ENCODE measurements around the gene CTSD. TPM values are rescaled to one million over a fixed set of nuclear protein-coding genes. Genes with fewer than 3 reads are reported as not detected.
"Not testable (repeated sequence)": the region's sequence is repeated elsewhere in the genome, so short reads cannot be mapped to it uniquely, and the experiment has no call there.

Gene CTSD
- total RNA-seq, 1 experiment from 2014 or later, result 199 TPM

GRCh38 chr11:1807264-1807995 is 43.7 kb upstream of the CTSD start:
- ATAC-seq, result peak; percentile 80
- Mint-ChIP-seq H3K9me3 (peaks cover 14% of the 10 kb centered on the region), H3K4me1 (peaks cover 8% of the 10 kb centered on the region), H3K4me3 (no peak overlapping the region), H3K27me3 (ENCODE audit: low read depth) (peaks cover 24% of the 10 kb centered on the region), H3K27ac (no peak overlapping the region), H3K36me3 (no peaks in the 10 kb centered on the region; the same call in 1 of the 2 replicates)
- no peak for TF ChIP-seq RELA (CRISPR knock-in tag; IDR thresholded peaks at IDR 0.05; ENCODE audit: borderline replicate concordance)
- no peak for TF ChIP-seq FOXK1 (CRISPR knock-in tag; IDR thresholded peaks at IDR 0.05)
- no peak for TF ChIP-seq JAZF1 (CRISPR knock-in tag; IDR thresholded peaks at IDR 0.05)
- no peak for TF ChIP-seq TEAD1 (CRISPR knock-in tag; IDR thresholded peaks at IDR 0.05)
- TF ChIP-seq GABPB1 (CRISPR knock-in tag; IDR thresholded peaks at IDR 0.05), result no peak
- TF ChIP-seq, protein P1, sequence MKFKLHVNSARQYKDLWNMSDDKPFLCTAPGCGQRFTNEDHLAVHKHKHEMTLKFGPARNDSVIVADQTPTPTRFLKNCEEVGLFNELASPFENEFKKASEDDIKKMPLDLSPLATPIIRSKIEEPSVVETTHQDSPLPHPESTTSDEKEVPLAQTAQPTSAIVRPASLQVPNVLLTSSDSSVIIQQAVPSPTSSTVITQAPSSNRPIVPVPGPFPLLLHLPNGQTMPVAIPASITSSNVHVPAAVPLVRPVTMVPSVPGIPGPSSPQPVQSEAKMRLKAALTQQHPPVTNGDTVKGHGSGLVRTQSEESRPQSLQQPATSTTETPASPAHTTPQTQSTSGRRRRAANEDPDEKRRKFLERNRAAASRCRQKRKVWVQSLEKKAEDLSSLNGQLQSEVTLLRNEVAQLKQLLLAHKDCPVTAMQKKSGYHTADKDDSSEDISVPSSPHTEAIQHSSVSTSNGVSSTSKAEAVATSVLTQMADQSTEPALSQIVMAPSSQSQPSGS (CRISPR knock-in tag; IDR thresholded peaks at IDR 0.05; ENCODE audit: borderline replicate concordance, low read depth), result no peak
- TF ChIP-seq ATF1 (CRISPR knock-in tag; IDR thresholded peaks at IDR 0.05), result no peak
- TF ChIP-seq NR2C2 (CRISPR knock-in tag; IDR thresholded peaks at IDR 0.05), result no peak
- no peak for DNase-seq (ENCODE audit: low spot score)
- ChIA-PET POLR2A (interaction anchor here (0.7 kb wide), 1 partner anchor 10 kb away, joined by 4 read pairs; no protein-coding TSS in a partner anchor), CTCF (interaction anchor here (0.7 to 8.3 kb wide), 12 partner anchors 11 to 261 kb away, joined by 3 to 49 read pairs (median 4); no protein-coding TSS in a partner anchor)

DNA sequence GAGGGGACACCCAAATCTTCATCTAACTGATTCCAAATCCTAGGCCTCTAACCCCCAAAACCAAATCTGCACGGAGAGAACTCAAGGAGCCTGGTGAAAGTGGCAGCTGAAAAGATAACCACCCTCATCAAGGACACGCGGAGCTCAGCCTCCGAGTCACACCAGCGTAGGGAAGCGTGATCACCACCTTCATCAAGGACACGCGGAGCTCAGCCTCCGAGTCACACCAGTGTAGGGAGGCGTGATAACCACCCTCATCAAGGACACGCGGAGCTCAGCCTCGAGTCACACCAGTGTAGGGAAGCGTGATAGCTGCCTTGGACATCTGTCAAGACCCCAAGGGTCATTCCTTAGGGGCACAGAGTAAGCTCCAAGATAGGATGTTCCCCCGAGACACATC is 41.8 kb upstream of the CTSD start:
- peaks cover 8% of the 10 kb centered on the region for H3K4me1 Mint-ChIP-seq
- no peak for TF ChIP-seq NFYB (CRISPR knock-in tag; conservative IDR thresholded peaks at IDR 0.05; ENCODE audit: low read depth)
- TF ChIP-seq, protein P2, sequence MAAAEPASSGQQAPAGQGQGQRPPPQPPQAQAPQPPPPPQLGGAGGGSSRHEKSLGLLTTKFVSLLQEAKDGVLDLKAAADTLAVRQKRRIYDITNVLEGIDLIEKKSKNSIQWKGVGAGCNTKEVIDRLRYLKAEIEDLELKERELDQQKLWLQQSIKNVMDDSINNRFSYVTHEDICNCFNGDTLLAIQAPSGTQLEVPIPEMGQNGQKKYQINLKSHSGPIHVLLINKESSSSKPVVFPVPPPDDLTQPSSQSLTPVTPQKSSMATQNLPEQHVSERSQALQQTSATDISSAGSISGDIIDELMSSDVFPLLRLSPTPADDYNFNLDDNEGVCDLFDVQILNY (CRISPR knock-in tag; IDR thresholded peaks at IDR 0.05), result no peak
- no peak for TF ChIP-seq CDX4 (CRISPR knock-in tag; IDR thresholded peaks at IDR 0.05; ENCODE audit: borderline replicate concordance)
- no peak for TF ChIP-seq ZNF532 (CRISPR knock-in tag; IDR thresholded peaks at IDR 0.05; ENCODE audit: borderline replicate concordance)
- TF ChIP-seq ATF1 (CRISPR knock-in tag; IDR thresholded peaks at IDR 0.05), result no peak
- TF ChIP-seq KAT7 (CRISPR knock-in tag; IDR thresholded peaks at IDR 0.05; ENCODE audit: borderline replicate concordance), result no peak
- TF ChIP-seq CBFB (CRISPR knock-in tag; IDR thresholded peaks at IDR 0.05; ENCODE audit: low read depth), result no peak
- TF ChIP-seq ZBTB43 (CRISPR knock-in tag; IDR thresholded peaks at IDR 0.05), result no peak
- TF ChIP-seq ZNF138 (CRISPR knock-in tag; conservative IDR thresholded peaks at IDR 0.05), result no peak
- TF ChIP-seq PRRX2 (CRISPR knock-in tag; IDR thresholded peaks at IDR 0.05), result no peak
- TF ChIP-seq, protein P3, sequence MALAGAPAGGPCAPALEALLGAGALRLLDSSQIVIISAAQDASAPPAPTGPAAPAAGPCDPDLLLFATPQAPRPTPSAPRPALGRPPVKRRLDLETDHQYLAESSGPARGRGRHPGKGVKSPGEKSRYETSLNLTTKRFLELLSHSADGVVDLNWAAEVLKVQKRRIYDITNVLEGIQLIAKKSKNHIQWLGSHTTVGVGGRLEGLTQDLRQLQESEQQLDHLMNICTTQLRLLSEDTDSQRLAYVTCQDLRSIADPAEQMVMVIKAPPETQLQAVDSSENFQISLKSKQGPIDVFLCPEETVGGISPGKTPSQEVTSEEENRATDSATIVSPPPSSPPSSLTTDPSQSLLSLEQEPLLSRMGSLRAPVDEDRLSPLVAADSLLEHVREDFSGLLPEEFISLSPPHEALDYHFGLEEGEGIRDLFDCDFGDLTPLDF (CRISPR knock-in tag; IDR thresholded peaks at IDR 0.05), result no peak
- no peak for TF ChIP-seq SP1 (CRISPR knock-in tag; conservative IDR thresholded peaks at IDR 0.05)
- H3K36me3 Mint-ChIP-seq, result no peaks in the 10 kb centered on the region
- ATAC-seq (no peak), DNase-seq (ENCODE audit: low spot score) (no peak)
- H3K27ac Mint-ChIP-seq, result no peak overlapping the region
- peaks cover 10% of the 10 kb centered on the region for H3K9me3 Mint-ChIP-seq
- H3K27me3 Mint-ChIP-seq (ENCODE audit: low read depth), result peaks cover 24% of the 10 kb centered on the region
- no peak overlapping the region for H3K4me3 Mint-ChIP-seq
- ChIA-PET POLR2A (no interaction called here), CTCF (interaction anchor here (0.8 to 8.3 kb wide), 6 partner anchors 9 to 112 kb away, joined by 3 to 49 read pairs (median 7); no protein-coding TSS in a partner anchor)

DNA sequence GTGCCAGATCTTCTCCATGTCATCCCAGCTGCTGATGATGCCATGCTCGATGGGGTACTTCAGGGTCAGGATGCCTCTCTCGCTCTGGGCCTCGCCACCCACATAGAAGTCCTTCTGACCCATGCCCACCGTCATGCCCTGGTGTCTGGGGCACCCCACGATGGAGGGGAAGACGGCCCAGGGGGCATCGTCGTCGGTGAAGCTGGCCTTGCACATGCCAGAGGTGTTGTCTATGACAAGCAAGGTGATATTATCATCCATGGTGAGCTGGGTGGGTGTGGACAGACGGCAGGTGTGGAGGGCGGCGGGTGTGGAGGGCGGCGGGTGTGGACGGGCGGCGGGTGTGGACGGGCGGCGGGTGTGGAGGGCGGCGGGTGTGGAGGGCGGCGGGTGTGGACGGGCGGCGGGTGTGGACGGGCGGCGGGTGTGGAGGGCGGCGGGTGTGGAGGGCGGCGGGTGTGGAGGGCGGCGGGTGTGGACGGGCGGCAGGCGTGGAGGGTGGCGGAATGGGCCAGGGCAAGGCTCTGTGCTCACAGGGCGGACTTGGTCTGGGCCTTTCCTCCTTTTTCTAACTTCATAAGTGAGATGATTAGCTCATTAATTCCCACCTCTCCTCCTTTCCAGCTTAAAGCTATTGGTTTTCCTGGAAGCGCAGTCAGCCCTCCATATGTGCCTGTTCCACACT is 40.2 kb upstream of the CTSD start:
- peaks cover 19% of the 10 kb centered on the region for H3K27me3 Mint-ChIP-seq (ENCODE audit: low read depth)
- not testable (repeated sequence) for H3K9me3 Mint-ChIP-seq; H3K4me1 Mint-ChIP-seq; ATAC-seq; H3K4me3 Mint-ChIP-seq; DNase-seq (ENCODE audit: low spot score); H3K27ac Mint-ChIP-seq; H3K36me3 Mint-ChIP-seq
- ChIA-PET CTCF (interaction anchor here (1.0 to 8.3 kb wide), 4 partner anchors 18 to 151 kb away, joined by 4 to 49 read pairs (median 5); no protein-coding TSS in a partner anchor), POLR2A (interaction anchor here (0.6 kb wide), 1 partner anchor 206 kb away, joined by 4 read pairs; the partner anchor contains the start of gene KRTAP5-2)
